GM21723 (cell line): ENCODE results near the gene MAP4K4.
"Not testable (repeated sequence)": the region's sequence is repeated elsewhere in the genome, so short reads cannot be mapped to it uniquely, and the experiment has no call there.

Experiments
- ATAC-seq: cut with Tn5 transposase; IDR thresholded peaks from one replicate; pipeline ENCODE4 v1.9.1; 2021; ENCODE audit warnings: mild to moderate bottlenecking, moderate library complexity; ENCODE audit not compliant: unreplicated experiment

Gene MAP4K4

DNA sequence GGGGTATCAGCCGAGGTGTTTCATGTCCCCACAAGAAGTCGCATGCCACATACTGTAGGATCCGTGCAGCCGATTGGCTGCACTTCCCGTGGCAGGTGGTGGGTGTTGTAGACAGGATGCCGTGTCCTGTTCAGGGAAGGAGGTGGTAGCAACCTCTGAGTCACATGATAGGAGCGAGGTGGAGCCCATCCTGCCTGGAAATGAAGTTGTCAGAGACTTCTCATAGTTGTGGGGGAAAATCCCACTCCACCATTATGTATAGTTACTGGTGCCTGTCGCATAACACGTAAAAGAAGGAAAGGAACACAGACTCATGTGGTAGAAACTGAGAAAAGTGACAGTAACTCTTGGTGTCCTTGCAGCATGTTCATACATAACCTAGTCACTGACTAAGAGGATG lies 202.9 kb downstream of the MAP4K4 start:
- peak; percentile 83 for ATAC-seq

DNA sequence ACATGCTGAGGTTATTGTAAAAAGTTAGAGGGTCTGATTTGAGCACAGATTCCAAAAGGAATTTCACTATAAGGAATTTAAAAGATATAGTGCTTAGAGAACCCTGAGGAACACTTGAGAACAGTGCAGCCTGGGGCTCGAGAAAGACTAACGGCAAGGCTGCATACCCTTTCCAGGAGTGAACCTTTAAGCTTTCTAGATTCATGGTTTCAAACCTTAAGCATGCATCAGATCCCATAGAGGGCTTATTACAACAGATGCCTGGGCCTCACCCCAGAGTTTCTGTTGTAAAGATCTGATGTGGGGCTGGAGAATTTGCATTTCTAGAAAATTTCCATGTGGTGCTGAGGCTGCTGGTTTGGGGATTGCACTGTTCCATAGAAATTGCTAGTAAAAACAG lies 203.7 kb downstream of the MAP4K4 start:
- no peak for ATAC-seq

DNA sequence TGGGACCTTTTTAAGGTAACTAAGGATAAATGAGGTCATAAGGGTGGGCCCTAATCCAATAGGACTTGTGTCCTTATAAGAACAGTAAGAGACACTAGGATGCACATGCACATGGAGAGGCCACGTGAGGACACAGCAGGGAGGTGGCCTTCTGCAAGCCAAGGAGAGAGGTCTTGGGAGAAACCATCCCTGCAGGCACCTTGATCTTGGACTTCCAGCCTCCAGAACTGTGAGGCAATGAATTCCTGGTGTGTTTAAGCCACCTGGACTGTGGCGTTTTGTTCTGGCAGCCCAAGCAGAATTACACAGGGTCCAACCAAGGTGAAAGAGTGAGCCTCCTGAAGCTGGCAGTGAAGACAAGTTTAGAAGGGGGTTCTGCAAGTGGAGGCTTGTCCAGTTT lies 204.7 kb downstream of the MAP4K4 start:
- ATAC-seq, result no peak

DNA sequence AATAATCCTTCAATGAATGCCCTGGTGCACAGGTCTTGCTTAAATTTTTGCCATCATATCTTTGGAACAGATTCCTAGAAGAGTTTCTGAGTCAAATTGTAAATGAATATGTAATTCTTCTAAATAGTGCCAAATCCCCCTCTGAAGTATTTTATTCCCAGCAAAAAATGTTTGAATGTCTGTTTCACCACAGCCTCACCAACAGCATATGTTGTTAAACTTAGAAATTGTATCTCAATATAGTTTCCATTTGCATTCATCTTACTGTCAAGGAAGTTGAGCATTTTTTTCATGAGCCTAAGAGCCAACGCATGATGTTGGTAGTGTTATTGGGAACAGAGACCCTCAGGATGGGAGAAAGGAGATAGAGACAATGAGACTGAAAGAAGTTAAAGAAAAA lies 207.4 kb downstream of the MAP4K4 start:
- no peak for ATAC-seq

DNA sequence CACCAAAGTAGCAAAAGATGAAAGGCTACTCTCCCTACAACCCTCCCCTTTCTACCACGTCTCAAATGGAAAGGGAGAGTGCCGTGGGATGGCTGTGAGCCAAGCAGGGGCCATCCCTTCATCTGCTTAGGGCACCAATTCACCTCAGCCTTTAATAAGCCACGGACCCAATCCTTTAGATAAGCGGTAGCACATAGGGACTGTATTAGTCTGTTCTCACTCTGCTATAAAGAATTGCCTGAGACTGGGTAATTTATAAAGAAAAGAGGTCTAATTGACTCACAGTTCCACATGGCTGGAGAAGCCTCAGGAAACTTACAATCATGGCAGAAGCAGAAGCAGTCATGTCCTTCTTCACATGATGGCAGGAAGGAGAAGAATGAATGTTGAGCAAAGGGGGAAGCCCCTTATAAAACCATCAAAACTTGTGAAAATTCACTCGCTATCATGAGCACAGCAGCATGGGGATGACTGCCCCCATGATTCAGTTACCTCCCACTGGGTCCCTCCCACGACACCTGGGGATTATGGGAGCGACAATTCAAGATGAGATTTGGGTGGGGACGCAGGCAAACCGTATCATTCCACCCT lies 208.3 kb downstream of the MAP4K4 start:
- no peak for ATAC-seq

DNA sequence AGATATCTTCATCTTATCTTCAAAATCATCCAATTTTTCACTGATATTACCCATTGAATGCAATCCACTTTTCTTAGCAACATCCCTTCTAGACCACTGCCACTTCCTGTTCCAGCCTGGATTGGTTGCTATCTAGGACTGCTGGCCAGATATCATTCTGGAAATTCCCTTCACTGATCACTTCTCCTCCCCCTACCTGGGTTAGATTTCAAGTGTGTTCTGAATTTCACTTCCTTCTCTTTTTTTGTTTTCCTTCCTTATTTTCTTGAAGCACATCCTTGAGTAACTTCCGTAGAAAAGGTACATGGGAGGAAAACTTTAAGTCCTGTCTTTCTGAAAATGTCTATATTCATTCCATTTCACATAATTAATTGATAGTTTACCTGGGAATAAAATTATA lies 212.3 kb downstream of the MAP4K4 start:
- no peak for ATAC-seq

DNA sequence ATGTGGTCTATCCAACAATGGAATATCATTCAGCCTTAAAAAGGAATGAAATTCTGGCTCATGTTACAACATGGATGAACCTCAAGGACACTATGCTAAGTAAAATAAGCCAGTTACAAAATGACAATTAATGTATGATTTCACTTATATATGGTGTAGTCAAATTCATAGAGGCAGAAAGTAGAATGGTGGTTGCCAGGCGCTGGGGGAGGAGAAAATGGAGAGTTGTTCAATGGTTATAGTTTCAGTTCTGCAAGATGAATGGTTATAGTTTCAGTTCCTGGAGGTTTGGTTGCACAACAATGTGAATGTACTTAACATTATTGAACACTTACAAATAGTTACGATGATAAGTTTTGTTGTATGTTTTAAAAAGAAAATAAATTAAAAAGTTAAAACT lies 215.0 kb downstream of the MAP4K4 start:
- ATAC-seq, result peak; percentile 87

DNA sequence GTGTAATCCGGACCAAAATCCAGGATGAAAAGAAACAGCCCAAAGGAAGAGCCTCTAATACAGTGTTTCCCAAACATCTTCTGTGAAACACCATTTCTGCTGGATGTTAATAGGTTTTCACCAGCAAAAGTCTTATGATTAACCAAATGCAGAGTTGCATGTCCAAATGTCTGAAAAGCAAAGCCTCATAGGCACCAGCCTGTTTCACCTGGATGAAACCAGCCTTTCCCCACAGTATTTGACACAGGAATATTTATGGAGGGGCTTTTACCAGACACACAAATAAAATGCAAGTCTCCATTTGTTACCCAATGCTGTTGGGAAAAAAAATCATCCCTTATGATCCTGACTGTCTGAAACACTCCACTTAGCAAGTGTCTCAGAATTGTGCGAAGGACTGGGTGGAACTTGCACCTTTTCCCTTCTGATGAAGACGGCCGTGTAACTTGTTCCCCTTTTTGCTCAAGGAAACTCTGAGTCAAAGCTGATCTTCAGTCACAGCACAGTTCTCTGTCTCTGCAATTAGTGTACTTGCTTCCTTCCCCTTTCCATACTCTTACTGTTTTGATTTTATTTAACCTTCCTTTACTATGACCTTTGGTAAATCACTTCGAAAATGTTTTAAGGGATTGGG lies 223.9 kb downstream of the MAP4K4 start:
- no peak for ATAC-seq

DNA sequence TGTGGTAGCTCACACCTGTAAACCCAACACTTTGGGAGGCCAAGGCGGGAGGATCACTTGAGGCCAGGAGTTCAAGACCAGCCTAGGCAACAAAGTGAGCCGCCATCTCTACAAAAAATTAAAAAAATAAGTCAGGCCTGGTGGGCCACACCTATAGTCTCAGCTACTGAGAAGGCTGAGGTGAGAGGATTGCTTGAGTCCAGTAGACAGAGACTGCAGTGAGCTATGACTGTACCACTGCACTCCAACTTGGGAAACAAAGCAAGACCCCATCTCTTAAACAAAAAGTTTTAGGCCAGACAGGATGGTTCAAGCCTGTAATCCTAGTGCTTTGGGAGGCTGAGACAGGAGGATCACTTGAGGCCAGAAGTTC lies 224.4 kb downstream of the MAP4K4 start:
- no peak for ATAC-seq

DNA sequence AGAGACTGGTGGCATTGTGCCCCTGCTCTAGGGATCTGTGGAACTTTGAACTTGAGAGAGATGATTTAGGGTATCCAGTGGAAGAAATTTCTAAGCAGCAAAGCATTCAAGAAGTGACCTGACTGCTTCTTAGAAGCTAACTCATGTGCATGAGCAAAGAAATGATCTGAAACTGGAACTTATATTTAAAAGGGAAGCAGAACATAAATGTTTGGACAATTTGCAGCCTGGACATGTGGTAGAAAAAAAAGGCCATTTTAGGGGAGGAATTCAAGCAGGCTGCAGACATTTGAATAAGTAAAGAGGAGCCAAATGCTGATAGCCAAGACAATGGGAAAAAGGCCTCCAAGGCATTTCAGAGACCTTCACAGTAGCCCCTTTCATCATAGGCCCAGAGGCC lies 226.8 kb downstream of the MAP4K4 start:
- ATAC-seq, result not testable (repeated sequence)

DNA sequence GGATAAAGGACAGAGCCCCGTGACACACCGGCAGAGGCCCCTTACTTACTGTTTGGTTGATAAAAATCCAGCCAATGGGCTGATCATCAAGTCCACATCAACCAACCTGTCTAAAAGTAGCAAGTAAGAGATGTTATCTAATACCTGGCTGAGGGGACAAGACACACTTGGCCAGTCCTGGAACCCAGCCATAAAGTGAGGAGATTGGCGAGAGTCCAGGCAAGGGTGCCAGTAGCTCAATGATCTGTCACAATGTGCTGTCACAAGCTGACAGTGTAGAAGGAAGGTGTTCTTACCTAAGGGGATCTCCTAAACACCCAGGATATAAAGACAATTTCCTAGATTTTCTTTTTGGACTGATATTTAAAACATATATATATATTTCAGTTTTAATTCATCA lies 232.5 kb downstream of the MAP4K4 start:
- ATAC-seq, result no peak

DNA sequence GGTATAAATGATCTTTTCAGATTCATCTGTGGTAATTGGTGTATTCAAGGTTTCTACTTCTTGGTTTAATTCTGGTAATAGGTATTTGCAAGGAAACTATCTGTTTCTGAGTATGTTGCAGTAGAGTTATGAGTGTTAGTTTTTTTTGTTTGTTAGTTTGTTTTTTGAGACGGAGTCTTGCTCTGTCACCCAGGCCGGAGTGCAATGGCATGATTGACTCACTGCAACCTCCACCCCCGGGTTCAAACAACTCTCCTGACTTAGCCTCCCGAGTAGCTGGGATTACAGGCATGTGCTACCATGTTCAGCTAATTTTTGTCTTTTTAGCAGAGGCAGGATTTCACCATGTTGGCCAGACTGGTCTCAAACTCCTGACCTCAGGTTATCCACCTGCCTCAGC lies 233.3 kb downstream of the MAP4K4 start:
- ATAC-seq, result no peak

DNA sequence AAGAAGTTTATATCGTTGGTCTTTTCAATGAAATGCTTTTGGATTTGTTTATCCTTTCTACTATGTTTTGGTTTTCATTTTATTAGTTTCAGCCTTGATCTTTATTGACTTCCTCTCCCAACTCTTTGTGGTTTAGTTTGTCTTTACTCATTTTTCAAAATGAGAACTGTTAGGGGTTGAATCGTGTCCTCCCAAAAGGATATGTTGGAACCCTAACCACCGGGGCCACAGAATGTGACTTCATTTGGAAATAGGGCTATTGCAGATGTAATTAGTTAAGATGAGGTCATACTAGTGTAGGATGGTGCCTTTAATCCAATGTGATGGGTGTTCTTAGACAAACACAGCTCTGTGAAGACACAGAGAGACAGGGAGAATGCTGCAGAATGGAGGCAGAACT lies 233.9 kb downstream of the MAP4K4 start:
- no peak for ATAC-seq

DNA sequence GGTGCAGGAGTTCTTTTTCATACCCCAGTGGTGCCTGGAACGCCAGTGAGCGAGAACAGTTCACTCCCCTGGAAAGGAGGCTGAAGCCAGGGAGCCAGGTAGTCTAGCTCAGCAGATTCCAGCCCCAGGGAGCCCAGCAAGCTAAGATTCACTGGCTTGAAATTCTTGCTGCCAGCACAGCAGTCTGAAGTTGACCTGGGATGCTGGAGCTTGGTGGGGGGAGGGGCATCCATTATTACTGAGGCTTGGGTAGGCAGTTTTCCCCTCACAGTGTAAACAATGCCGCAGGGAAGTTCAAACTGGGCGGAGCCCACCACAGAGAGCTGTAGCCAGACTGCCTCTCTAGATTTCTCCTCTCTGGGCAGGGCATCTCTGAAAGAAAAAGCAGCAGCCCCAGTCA lies 238.3 kb downstream of the MAP4K4 start:
- ATAC-seq, result not testable (repeated sequence)

DNA sequence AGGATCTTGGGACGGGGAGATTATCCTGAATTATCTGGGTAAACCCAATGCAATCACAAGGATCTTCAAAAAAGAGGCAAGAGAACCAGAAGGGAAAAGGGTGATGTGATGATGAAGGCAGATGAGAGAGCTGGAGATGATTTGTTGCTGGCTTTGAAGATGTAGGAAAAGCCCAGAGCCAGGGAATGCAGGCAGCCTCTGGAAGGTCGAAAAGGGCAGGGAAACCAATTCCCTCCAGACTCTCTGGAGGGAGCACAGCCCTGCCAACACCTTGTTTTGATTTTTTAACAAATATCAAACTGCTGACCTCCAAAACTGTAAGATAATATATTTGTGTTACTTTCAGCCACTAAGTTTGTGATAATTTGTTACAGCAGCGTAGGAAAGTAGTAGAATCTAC lies 245.3 kb downstream of the MAP4K4 start:
- ATAC-seq, result no peak
